HG03432 (cell line): ENCODE measurements around the gene ATAD3B.
"Not testable (repeated sequence)": the region's sequence is repeated elsewhere in the genome, so short reads cannot be mapped to it uniquely, and the experiment has no call there.

Experiments used
- ATAC-seq: cut with Tn5 transposase; IDR thresholded peaks from one replicate; pipeline ENCODE4 v1.9.1; 2021; ENCODE audit warnings: mild to moderate bottlenecking, moderate library complexity; ENCODE audit not compliant: unreplicated experiment

The ATAD3B gene

DNA sequence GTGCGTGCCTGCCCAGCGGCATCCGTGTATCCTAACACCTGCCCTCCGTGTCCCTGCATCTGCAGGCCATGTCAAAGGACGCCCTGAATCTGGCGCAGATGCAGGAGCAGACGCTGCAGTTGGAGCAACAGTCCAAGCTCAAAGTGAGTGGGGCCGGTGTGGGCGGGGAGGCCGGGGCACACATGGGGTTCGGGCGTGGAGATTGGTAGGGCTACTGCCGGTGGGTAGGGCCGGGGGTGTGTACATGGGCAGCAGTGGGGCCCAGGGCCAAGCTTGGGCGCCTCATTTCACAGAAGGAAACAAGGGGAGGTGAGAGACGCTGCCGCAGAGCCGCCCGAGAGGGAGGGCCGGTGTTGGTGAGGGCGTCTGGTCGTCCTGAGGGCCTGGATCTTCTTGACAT lies 20.9 kb upstream of the ATAD3B start:
- ATAC-seq: not testable (repeated sequence)

DNA sequence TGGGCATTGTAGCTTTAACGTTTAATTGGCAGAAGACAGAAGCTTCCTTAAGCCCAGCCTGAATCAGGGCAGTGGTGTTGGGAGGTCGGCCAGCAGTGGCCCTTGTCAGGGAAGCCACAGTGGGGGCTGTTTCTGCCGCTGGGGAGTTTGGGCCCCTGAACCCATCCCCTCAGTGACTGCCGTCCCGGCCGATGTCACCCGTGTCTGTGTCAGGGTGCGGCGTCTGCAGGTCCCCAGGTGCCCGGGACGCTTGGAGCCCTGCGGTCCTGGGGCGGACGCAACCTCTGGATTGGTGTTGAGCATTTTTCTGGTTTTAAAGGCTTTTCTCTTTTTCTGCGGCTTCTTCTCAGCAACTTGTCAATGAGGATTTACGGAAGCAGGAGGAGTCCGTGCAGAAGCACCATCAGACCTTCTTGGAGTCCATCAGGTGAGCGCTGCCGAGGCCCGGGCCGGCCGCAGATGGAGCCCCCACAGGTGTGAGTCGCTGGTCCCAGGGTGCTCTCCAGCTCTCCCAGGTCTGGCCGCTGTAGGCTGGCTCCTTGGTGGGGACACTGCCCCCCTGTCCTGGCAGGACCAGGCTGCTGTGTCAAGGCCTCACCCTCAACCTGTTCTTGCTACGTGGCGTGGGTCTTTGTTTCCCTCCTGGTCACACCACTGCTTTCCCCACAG lies 19.7 kb upstream of the ATAD3B start:
- no peak for ATAC-seq

DNA sequence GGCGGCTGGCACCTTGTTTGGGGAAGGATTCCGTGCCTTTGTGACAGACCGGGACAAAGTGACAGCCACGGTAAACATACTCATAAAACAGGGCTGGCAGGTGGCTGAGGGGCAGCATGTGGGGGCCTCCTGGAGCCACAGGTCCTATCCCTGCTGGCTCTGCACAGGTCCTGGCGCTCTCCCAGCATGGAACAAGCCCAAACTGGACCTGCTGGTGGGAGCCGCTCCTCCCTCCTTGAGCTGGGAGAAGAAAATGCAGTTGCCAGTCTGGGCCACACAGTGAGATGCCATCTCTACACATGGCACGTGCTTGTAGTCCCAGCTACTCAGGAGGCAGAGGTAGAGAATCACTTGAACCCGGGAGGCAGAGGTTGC lies 19.2 kb upstream of the ATAD3B start:
- not testable (repeated sequence) for ATAC-seq

DNA sequence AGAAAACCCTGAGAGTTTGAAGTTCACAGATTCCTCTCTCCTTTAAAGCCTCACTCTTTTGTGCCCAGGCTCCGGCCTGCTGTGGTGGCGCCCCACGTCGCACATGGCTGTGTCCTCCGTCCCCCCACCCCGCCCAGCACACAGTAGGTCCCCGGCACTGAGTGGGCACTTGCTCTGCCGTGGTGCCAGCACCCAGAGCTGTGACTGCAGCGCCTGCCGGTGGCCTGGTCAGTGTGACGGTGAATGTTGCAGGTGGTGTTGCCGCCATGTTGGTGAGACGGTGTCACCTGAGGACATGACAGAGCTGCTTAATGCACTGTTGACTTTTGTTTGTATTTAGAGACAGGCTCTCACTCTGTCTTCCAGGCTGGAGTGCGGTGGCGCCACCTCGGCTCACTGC lies 18.7 kb upstream of the ATAD3B start:
- no peak for ATAC-seq

DNA sequence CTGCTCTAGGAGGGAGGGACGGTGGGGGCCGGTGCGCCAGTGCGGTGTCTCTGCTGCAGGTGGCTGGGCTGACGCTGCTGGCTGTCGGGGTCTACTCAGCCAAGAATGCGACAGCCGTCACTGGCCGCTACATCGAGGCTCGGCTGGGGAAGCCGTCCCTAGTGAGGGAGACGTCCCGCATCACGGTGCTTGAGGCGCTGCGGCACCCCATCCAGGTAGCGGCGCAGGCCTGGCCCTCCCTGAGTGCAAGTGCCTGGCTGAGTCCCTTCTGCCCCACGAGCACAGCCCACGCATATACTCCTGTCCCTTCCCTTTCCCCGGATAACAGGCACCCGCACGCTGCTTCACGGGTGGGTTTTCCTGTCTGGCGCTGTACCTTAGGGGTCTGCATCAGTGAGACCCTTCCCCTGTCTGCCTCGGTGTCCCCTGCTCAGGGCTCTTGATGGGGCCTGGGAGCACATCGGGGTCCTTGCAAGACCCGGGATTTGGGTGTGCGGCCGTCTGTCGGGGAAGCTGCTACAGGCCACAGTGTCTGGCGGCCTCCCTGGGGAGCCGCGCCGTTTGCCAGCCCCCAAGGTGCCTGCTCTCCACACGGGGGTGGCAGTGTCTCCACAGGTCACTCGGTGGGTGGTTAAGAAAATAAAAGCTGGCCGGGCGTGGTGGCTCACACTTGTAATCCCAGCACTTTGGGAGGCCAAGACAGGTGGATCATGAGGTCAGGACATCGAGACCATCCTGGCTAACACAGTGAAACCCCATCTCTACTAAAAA lies 17.1 kb upstream of the ATAD3B start:
- ATAC-seq: not testable (repeated sequence)

DNA sequence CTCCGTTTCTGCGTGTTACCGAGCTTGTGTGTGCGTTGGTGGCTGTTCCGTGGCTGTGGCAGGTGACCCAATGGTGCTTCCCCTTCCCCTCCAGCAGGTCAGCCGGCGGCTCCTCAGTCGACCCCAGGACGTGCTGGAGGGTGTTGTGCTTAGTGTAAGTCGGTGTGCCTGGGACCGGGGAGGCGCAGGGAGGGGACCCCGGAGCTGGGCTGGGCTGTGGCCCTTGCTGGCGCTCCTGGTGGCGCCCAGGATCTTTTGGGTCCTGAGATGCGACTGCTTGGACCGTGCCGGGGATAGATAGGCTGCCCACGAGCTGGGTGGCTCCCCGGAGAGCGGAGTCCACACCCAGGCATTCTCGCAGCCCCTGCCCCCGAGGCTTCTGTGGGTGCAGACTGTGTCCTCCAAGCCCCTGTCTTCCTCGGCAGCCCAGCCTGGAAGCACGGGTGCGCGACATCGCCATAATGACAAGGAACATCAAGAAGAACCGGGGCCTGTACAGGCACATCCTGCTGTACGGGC lies 16.1 kb upstream of the ATAD3B start:
- no peak for ATAC-seq

DNA sequence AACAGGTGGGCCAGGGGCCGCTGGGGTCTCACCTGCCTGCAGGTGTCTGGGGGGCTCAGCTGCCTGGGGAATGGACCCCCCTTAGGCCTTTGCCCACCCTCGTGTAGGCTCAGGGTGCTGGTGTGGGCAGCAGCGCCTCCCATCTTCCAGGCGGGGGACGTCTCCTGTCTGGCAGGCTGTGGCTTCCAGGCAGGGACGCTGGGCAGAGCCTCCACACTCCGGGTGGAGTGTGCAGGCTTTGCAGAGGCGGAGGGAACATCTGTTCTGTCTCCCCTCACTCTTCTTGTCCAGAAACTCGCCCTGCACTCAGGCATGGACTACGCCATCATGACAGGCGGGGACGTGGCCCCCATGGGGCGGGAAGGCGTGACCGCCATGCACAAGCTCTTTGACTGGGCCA lies 15.6 kb upstream of the ATAD3B start:
- not testable (repeated sequence) for ATAC-seq

DNA sequence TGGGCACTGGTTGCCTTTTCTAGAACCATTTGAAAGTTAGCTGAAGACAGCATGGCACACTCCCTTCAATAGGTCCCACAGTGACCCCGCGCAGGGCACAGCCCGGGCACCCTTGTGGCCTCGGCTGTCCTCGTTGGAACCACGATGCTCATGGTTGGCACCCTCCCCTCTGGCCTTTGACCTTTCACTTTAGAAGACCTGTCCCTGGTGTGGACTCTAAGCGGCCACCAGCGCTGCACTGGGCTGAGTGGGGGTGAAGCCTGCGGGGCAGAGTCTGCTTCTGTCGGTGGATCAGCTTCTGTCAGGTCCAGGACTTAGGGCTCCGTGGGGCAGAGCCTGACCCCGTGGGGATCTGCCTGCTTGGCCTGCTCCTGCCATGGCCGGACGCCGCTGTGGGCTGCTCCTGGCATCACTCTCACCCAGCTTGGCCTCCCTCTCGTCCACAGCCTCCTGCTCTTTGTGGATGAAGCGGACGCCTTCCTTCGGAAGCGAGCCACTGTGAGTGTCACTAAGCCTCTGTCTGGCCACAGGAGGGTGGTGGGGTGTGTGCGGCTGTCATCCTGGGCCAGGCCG lies 14.8 kb upstream of the ATAD3B start:
- not testable (repeated sequence) for ATAC-seq

DNA sequence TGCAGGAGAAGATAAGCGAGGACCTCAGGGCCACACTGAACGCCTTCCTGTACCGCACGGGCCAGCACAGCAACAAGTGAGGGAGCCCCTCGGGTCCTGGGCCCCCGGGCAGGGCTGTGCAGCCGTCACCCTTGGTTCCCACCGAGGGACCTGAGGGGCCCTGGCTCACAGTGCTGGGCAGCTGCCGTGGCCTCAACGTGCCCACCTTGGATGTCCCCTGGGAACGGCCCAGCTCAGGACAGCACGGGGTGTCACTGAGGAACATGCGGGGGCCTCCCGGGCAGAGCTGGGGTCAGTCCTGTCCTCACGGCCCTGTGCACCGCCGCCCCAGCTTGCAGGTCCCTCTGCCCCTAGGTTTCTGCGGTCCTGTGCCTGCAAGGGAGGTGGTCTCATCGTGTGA lies 12.4 kb upstream of the ATAD3B start:
- ATAC-seq: not testable (repeated sequence)

DNA sequence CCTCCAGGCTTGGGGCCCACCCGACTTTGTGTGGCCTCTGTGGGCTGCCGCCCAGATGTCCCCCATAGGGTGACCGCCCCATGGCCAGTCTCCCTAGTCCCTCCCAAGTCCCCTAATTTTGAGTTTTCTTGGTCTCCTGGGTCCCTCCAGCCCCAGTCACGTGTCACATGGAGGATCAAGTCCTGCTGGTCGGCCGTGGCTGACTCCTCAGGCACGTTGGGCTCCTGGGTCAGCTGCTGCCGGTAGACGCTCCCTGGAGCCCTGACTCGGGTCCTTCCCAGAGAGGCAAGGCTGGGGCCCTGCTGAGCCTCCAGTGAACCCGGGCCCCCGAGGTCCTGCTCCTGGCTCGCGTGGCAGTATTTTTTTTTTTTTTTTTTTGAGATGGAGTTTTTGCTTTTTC lies 11.9 kb upstream of the ATAD3B start:
- ATAC-seq: not testable (repeated sequence)

DNA sequence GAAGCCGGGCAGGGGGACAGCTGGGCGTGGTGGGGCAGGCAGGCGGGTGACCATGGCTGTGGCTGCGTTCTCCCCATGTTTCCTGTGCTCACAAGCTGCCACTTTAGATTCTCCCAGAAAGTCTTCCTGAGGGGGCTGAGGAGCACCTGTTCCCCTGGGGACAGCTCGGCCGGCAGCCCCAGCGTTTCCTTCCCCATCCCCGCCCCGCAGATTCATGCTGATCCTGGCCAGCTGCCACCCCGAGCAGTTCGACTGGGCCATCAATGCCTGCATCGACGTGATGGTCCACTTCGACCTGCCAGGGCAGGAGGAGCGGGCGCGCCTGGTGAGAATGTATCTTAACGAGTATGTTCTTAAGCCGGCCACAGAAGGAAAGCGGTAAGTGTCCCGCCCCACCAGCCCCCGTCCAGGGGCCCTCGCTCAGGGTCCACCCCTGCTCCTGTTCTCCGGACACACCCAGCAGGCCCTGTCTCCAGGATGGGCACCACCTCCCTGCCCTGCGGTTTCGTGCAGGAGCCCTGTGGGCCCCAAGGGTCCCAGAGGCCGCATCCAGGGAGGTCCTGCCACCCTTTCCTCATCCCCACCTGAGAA lies 10.9 kb upstream of the ATAD3B start:
- no peak for ATAC-seq

DNA sequence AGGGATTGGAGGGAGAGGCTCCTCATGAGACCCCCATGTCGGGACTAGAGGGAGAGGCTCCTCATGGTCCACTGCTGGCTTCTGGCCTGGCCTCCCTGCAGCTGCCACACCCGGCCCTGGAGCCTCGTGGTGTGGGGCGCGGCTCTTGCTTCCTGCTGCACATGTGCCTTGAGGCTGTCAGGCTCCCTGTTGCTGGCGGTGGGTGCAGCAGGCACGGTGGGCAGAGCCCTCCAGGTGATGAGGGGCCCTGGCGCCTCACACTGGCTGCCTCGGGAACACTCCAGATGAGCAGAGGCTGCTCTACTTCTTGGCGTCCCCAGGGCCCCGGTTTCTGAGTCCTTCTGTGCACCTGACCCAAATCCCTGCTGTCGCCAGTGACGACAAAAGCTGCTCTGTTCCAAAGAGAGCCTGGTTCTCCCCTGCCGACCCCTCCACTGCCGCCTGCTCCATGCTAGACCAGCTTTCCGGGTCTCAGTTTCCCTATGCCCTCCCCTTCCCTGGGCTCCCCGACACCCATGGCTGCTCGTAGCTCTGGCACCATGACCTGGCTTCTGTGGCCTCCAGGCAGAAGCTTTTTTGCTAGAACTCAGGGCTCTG lies 9.7 kb upstream of the ATAD3B start:
- ATAC-seq: no peak

DNA sequence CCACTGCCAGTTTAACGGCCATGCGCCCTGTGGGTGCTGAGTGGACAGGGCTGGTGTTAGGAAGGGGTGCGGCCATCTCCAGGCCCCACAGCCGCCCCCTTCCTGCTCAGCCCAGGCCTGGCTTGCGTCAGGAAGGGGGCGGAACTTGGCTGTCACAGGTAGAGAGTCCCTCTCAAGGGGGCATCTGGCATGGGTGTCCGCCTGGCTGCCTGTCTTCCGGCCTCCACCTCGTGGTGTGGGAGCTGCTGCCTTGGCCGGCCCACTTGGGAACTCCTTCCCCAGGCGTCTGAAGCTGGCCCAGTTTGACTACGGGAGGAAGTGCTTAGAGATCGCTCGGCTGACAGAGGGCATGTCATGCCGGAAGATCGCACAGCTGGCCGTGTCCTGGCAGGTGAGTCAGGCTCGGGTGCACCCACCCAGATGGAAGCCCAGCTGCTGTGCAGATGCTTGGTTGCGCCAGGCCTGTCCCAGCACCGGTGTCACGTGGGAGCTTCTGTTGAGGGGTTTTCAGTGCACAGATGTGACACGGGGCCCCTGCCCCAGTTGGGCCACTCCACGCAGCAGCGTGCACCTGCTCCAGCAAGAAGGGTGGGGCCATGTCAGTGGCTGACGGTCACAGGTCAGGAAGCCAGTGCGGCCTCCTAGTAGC lies 9.1 kb upstream of the ATAD3B start:
- ATAC-seq: no peak

DNA sequence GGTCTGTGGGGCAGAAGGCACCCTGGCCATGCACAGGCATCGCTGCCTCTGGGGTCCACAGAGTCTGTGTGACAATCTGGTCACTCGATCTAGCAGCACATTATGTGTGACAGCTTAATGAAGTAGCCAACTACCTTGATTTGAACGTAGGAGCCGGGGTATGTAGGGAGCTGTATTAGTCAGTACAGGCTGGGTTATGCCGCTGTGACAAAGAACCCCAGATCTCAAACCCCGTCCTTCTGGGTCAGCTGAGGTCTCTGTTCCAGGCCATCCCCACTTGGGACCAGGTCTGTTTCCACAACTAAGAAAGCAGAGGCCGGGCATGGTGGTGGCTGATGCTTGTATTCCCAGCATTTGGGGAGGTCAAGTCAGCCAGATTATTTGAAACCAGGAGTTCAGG lies 8.3 kb upstream of the ATAD3B start:
- no peak for ATAC-seq

DNA sequence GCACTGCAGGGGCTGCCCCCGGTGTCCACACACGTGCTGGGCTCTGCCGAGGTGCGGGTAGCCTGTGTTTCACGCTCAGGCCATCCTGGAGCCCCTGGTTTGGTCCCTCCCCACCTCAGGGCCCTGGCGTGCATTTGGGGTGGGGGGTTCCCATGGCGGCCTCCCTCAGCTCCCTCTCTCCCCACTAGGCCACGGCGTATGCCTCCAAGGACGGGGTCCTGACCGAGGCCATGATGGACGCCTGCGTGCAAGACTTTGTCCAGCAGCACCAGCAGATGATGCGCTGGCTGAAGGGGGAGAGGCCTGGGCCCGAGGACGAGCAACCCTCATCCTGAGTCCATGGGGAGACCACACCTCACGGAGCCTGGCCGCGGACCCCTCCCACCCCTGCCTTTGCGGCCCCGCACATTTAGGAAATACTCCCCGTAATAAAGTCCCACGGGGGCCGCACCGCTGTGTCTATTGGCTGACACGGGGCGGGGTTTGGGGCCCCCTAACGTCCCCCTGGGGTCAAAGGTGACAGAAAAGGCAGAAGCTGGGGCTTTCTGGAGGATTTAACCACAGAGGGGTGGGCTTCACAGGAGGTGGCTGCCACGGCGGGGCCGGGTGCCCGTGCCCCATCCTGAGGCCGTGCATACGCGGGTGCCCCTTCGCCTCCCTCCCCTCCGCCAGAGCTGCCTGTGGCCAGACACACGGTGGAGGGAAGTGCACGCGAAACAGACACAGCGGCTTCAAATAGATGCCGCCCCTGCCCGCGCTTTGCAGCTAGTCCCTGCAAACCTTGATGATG lies 3.2 kb upstream of the ATAD3B start:
- not testable (repeated sequence) for ATAC-seq

DNA sequence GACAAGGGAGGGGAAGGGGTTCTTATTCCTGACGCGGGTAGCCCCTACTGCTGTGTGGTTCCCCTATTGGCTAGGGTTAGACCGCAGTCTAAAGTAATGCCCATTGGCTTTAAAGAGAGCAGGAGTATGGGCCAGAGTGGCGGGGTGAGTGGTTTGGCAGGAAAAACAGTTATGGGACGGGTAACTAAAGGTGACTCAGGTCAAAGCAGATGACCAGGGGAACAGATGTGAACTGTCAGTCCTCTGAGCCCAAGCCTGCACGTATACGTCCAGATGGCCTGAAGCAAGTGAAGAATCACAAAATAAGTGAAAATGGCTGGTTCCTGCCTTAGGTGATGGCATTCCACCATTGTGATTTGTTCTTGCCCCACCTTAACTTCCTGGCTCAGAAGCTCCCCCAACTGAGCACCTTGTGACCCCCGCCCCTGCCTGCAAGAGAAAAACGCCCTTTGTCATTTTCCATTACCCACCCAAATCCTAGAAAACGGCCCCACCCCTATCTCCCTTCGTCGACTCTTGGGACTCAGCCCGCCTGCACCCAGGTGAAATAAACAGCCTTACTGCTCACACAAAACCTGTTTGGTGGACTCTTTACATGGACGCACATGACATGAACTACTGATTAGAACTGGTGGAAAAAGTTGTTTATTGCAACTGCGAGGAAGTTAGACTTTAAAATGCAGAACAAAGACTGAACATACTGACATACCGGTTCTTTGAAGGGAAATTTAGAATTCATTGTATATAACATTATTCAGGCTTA lies 758 bp upstream of the ATAD3B start:
- ATAC-seq: no peak

DNA sequence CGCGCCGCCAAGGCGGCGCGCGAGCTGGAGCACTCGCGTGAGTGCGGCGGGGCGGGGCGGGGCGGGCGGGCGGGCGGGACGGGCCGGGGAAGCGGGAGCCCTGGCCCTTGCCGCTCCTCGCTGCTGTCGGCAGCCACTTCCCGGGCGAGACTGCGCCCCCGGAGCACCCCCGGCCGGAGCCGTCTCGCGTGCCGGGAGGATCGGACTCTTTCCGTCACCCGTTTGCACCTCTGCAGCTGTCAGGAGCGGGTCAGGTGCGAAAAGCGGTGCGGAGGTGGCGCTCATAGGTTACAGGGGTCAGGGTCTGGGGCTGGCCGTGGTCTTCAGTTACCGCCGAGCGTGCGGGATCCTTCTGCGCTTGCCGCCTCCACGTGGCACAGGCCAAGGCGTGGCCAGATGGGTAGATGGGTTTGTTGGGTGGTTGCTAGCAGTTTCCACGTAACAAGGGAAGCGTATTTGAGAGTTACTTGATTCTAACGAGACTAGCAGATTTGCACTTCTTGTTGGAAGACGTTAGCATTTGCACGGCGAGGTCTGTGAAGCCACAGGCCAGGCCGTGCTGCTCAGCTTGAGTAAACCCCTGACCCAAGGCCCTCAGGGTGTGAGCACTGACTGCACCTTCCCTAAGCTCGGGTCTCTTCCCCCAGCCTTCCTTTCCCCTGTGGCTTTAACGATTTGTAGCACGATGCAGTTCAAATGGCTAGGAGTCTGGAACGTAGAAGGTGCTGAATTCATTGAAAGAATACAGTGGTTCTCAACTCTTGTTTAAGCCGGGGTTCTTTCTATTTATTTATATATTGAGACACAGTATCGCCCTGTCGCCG lies 700 bp downstream of the ATAD3B start:
- ATAC-seq: peak; percentile 19

DNA sequence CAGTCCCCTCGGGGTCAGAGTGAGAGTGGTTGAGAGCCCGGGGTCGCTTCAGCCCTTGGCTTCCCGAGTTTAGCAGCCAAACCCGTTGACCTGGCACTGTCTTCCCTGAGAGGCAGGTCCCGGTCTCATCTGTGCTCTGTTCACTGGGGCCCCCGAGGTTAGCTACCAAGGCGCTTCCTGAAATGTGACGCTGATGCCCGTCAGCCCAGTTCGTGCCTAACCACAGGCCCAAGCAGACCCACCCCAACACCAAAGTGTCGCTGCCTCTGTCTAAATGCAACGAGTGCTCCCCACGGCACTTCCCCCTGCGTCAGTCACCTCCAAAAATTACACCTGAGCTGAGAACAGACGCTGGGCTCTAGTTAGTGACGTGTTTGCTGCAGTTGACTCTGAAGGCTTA lies 4.4 kb downstream of the ATAD3B start:
- not testable (repeated sequence) for ATAC-seq
